Activated naive CD8-positive, alpha-beta T cell treated with anti-CD3 and anti-CD28 coated beads for 36 hours (primary cell): ENCODE results near the gene BTRC. TPM values are rescaled to one million over a fixed set of nuclear protein-coding genes. Genes with fewer than 3 reads are reported as not detected.

Experiments
- DNase-seq: peaks from one replicate; pipeline ENCODE4 v3.0.0; 2021
- H3K27ac Mint-ChIP-seq: one replicate; pipeline ENCODE4 v1.8.0; 2022; ENCODE audit warnings: mild to moderate bottlenecking, moderate library complexity, mixed read lengths
- H3K27me3 Mint-ChIP-seq: one replicate; pipeline ENCODE4 v1.8.0; 2022; ENCODE audit warnings: mild to moderate bottlenecking, mixed read lengths
- H3K36me3 Mint-ChIP-seq: one replicate; pipeline ENCODE4 v1.8.0; 2021; ENCODE audit warnings: mild to moderate bottlenecking, mixed read lengths
- H3K4me1 Mint-ChIP-seq: one replicate; pipeline ENCODE4 v1.8.0; 2021; ENCODE audit warnings: mixed read lengths
- H3K4me3 Mint-ChIP-seq: one replicate; pipeline ENCODE4 v1.8.0; 2022; ENCODE audit warnings: mild to moderate bottlenecking, moderate library complexity, mixed read lengths
- H3K9me3 Mint-ChIP-seq: one replicate; pipeline ENCODE4 v1.8.0; 2022; ENCODE audit warnings: mixed read lengths
- total RNA-seq, 2 experiments: library from RNA; stranded (reverse); gene quantifications; one replicate each; pipeline ENCODE4 v1.2.3, GENCODE V29; 2021

The BTRC gene
- total RNA-seq, 2 experiments from 2014 or later, result 14.0 to 14.3 TPM

DNA sequence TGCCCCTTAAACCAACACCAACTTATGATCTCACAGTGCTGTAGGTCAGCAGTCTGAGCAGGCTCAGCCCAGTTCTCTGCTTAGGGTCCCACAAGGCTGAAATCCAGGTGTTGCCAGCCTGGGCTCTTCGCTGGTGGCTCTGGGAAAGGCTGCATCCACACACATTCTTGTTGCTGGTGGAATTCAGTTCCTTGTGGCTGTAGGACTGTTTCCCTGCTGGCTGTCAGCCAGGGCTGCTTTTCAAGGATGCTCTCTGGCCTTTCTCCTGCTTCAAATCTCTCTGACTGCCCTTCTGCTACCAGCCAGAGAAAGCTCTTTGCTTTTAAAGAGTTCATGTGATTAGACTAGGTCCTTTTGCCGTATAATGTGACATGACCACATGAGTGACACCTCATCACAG lies 218.8 kb downstream of the BTRC start:
- DNase-seq, result no peak
- H3K9me3 Mint-ChIP-seq, result no peaks in the 10 kb centered on the region

DNA sequence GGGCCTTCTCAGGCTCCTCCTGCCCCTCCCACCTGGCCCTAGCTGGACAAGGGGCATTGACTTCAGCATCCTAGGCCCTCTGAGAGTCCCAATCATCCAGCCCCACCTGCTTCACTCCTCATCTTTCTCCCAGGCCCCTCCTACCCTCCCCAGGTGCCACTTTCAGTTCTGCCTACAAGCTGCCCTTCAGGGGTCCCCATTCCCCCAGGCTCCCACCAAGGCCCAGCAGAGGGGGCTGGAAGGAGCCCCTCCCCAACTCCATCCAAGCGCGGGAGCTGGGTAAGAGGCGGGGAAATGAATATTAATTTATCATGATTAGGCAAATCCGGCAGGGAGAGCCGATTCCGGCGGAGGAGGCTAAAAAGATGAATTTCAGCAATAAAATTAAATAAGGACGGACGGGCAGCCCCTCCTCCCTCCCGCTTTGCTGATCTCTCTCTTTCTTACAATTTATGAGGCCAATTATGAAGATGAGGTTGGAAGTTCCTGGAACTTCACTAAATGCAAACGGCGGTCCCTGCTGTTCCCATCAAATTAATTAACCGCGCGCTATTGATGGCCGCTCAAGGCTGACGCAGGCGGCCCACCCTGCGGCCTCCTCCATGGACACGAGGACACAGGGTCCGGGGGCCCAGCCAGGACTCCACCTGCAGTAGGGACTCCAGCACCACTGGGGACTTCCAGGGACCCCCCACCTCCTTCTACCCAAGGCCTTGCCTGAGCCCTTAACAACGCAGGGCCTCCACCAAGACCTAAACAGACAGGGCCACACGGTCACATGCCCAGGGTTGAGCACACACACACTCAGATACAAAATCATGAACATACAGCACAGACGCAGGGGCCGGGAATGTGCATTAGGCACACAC lies 220.2 kb downstream of the BTRC start:
- Mint-ChIP-seq H3K36me3 (peaks cover 2% of the 10 kb centered on the region), H3K4me3 (no peak overlapping the region), H3K27me3 (peaks cover 15% of the 10 kb centered on the region), H3K9me3 (no peaks in the 10 kb centered on the region), H3K27ac (peak overlapping the region; percentile 42), H3K4me1 (peaks cover 3% of the 10 kb centered on the region)
- DNase-seq, result no peak

More for the DNA sequence above, 218.8 kb downstream of the BTRC start:
- Mint-ChIP-seq H3K4me1 (peaks cover 5% of the 10 kb centered on the region), H3K27ac (no peak overlapping the region), H3K36me3 (peaks cover 2% of the 10 kb centered on the region), H3K4me3 (no peak overlapping the region), H3K27me3 (peaks cover 29% of the 10 kb centered on the region)

DNA sequence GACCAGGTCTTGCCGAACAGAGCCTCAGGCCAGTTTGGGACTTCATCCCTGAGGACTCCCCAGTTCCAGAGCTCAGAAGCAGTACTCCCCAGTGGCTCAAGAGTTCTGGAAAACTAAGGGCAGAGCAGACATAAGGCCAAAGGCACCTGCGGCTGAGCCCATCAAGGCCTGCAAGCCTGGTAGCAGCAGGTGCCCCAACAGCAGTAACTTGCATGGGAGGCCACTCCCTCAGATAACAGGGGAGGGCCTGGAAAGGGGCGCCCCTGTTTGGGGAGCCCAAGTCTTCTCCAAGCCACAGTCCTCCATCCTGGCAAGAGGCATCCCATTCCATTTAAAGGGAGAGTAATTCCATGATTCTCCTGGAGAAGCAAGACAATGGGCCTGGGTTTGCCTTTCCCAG lies 221.1 kb downstream of the BTRC start:
- peaks cover 2% of the 10 kb centered on the region for H3K36me3 Mint-ChIP-seq
- no peak for DNase-seq
- no peaks in the 10 kb centered on the region for H3K9me3 Mint-ChIP-seq
- peaks cover 6% of the 10 kb centered on the region for H3K27me3 Mint-ChIP-seq
- H3K4me3 Mint-ChIP-seq, result no peak overlapping the region
- no peak overlapping the region for H3K27ac Mint-ChIP-seq
- no peaks in the 10 kb centered on the region for H3K4me1 Mint-ChIP-seq

DNA sequence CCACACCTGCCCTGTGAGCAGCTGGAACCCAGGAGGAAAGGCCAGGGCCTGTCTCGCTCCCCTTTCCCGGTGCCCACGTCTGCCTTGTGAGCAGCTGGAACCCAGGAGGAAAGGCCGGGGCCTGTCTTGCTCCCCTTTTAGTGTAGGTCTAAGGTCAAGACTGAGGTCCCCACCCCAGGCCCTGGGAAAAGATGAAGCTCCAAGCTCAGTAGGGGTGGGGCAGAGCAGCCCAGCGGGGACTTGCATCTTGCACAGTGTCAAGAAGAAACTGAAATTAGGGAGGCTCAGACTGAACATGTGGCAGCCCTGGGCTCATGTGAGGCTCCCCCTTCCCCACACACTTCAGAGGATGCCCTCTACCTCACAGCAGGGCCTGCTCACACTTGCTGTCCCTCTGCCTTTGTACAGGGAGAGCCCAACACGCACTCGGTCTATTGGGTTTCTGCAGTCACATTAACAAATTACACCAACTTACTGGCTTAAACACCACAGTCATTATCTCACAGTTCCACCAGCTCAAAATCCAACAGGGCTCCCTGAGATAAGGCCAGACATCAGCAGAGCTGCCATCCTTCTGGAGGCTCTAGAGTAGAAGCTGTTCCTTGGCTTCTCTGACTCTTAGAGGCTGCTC lies 221.7 kb downstream of the BTRC start:
- Mint-ChIP-seq H3K27ac (no peak overlapping the region), H3K4me3 (no peak overlapping the region), H3K36me3 (peaks cover 2% of the 10 kb centered on the region), H3K4me1 (no peaks in the 10 kb centered on the region), H3K9me3 (no peaks in the 10 kb centered on the region), H3K27me3 (peaks cover 5% of the 10 kb centered on the region)
- DNase-seq, result no peak

DNA sequence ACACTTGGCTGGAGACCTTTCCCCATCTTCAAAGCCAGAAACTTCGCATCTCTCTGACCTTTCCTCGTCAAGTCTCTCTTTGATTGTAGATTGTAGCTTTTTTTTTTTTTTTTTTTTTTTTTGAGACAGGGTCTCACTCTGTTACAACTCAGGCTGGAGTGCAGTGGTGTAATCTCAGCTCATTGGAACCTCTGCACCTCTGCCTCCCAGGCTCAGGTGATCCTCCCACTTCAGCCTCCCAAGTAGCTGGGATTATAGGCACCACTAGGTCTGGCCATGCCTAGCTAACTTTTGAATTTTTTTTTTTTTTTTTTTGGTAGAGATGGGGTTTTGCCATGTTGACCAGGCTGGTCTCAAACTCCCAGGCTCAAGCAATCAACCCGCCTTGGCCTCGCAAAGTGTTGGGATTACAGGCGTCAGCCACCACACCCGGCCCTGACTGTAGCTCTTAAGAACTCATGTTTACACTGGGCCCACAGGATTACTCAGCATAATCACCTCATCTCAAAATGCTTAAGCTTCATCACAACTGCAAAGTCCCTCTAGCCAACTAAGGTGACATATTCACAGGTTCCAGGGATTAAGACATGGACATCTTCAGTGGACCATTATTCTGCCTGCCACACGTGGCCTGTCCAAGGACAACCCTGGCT lies 222.4 kb downstream of the BTRC start:
- no peak for DNase-seq
- no peak overlapping the region for H3K27ac Mint-ChIP-seq
- no peaks in the 10 kb centered on the region for H3K4me1 Mint-ChIP-seq
- no peak overlapping the region for H3K4me3 Mint-ChIP-seq
- no peaks in the 10 kb centered on the region for H3K9me3 Mint-ChIP-seq
- peaks cover 2% of the 10 kb centered on the region for H3K36me3 Mint-ChIP-seq
- no peaks in the 10 kb centered on the region for H3K27me3 Mint-ChIP-seq

DNA sequence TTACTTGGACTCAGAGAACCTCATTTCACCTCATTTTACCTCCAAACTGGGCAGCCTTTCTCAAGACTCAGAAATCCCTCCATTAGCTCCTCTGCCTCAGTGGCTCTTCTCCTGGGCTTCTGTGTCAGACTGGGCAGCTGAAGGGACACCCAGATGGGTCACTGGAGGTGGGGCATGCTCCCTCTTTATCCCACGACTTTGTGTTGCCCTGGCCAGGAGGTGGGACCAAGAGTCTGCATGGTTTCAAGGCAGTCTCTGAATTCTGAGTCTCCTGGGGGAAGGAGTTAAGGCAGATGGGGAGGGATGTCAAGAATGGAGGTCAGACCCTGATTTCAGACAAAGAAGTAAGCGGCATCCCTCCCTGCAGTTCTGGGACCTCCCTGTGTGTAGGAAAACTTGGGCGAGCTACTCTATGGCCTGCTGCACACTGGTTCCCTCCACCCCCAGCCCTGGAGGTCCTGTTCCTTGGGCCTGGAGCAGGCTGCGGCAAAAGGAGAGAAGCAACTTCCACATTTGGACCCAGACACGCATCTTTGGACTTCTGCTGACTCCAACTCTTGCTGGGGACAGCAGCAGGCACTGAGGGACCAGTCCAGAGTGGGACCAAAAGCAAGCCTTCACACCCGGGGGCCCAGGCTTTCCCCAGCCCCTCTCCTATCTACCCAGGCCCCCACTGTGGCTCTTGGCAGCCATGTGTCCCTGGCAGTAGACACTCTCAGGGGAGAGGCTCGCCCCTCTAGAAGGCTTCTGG lies 223.3 kb downstream of the BTRC start:
- no peaks in the 10 kb centered on the region for H3K9me3 Mint-ChIP-seq
- no peaks in the 10 kb centered on the region for H3K27me3 Mint-ChIP-seq
- no peak for DNase-seq
- H3K4me1 Mint-ChIP-seq, result no peaks in the 10 kb centered on the region
- H3K4me3 Mint-ChIP-seq, result no peak overlapping the region
- H3K36me3 Mint-ChIP-seq, result peaks cover 2% of the 10 kb centered on the region
- no peak overlapping the region for H3K27ac Mint-ChIP-seq

DNA sequence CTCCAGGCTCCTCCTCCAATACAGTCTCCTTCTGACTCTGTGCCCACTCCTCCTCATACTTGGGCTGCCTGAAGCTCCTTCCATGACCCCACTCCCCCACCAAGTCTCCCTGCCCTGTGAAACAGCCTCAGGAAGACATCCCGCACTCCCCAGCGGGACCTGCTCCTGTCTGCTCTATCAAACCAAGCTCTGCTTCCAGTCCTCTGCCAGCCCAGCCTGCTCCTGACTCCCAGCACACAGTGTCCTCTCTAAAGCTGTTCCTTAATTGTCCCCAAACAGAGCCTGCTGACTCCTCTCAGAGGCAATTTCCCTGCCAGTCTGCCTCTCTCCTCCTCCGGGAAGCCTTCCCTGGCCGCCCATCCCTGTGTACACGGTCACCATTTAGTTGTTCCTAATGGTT lies 224.2 kb downstream of the BTRC start:
- Mint-ChIP-seq H3K4me1 (no peaks in the 10 kb centered on the region), H3K9me3 (no peaks in the 10 kb centered on the region), H3K27me3 (no peaks in the 10 kb centered on the region), H3K27ac (peak overlapping the region; percentile 74), H3K36me3 (peaks cover 2% of the 10 kb centered on the region), H3K4me3 (no peak overlapping the region)
- DNase-seq, result no peak

DNA sequence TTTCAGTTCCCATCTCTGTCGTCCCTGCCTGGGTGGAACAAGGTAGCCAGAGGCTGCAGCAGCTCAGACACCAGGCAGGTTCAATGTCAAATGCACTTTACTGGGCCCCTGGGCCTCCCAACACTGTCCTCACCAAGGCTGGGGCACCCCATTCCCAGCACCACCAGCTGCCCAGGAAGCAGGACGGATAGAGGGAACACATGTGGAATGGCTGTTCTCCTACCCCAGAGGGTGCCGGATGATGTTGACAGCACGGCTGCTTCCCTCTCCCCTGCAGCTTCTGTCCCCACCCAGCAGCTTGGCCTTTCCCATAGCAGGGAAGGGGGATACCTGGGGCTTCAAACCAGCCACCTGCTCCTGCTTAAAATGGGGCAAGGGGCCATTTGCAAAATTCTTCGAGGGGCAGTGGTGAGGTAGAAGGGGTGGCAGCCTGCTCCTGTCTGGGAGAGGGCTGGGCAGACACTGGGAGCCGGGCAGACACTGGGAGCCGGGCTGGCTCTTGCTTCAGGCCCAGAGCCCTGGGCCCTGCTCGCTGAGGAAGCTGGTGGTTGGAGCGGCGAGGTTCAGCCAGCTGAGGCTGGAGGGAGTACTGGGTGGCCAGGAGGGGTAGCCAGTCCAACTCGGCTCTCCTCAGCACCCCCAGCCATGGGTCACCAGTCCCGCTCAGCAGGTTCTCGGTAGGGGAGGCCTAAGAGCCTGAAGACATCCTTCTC lies 225.0 kb downstream of the BTRC start:
- Mint-ChIP-seq H3K4me1 (no peaks in the 10 kb centered on the region), H3K27me3 (no peaks in the 10 kb centered on the region), H3K9me3 (no peaks in the 10 kb centered on the region), H3K36me3 (peaks cover 2% of the 10 kb centered on the region), H3K27ac (no peak overlapping the region), H3K4me3 (no peak overlapping the region)
- no peak for DNase-seq

DNA sequence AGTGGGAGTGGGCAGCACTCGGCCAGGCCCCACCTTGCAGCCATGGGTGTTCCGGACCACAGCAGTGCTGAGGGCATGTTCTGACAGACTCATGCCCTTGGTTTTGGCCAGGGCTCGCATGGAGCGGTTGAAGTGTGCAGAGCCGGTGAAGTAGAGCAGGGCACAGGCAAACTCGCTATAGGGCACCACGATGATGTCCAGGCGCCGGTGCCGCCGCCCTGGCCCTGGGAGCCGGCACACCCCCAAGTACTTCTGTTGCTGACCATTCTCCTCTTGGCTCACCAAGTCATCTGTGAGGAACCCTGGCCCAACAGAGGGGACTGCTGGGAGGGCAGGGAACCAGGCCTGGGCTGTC lies 225.5 kb downstream of the BTRC start:
- Mint-ChIP-seq H3K27me3 (no peaks in the 10 kb centered on the region), H3K36me3 (peaks cover 4% of the 10 kb centered on the region), H3K4me1 (peaks cover 3% of the 10 kb centered on the region), H3K4me3 (no peak overlapping the region), H3K9me3 (no peaks in the 10 kb centered on the region), H3K27ac (no peak overlapping the region)
- no peak for DNase-seq

DNA sequence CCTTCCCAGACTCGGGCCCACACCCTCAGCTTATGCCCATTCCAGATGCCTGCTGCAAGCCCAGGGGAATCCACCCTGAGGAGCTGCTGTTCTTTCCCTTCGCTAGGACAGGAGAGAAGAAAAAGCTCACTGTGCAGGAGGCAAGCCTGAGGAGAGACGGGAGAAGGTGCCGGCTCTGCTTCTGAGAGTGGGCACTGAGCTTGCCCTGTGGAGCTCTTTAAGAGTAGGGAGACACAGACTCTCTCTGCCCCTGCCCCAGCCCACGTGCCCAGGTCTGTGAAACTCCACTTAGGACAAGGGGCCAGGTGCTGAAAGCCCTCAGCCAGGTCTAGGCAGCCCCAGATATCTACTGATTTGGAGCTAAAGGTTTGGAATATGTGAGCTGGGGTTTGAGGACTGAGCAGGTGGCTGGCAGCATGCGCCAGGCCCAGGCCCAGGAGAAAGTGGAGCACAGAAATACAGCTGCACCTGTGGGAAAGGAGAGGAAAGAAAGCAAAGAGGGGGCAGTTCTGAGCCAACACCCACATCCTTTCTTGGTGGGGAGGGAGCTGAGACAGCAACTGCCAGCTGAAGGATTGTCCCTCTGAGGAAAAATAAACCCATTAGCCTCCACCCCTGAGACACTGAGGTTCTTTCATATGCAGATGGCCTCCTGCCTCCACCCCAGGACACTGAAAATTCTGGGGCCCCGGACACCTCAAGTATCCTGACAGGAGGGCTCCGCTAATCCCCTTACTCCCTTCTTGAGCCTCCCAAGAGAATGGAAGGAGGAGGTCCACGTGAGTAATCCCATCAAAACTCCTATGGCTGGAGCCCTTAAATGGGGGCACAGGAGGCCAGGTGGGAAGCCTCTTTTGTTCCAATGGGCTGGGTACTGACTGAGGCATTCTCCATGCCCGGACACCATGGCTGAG lies 226.8 kb downstream of the BTRC start:
- no peak overlapping the region for H3K27ac Mint-ChIP-seq
- DNase-seq, result no peak
- peaks cover 9% of the 10 kb centered on the region for H3K36me3 Mint-ChIP-seq
- H3K4me1 Mint-ChIP-seq, result peaks cover 7% of the 10 kb centered on the region
- no peaks in the 10 kb centered on the region for H3K27me3 Mint-ChIP-seq
- no peaks in the 10 kb centered on the region for H3K9me3 Mint-ChIP-seq
- H3K4me3 Mint-ChIP-seq, result no peak overlapping the region

DNA sequence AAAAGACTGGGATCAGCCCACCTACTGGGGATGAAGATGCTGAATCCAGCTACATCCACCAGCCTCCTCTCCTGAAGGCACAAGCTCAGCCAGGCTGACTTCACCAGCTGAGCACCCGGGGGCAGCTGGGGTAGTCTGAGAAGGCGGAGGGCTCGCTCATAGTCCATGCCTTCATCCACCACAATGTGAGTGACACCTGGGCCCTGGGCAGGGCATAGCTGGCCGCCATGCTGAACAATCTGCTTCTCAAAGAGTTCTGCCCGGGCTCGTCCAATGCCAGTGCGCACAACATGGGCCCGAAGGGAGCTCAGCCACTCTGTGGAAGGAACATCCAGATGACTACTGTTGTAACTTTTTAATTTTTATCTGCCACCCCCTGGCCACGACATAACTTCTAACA lies 231.9 kb downstream of the BTRC start:
- Mint-ChIP-seq H3K4me3 (no peak overlapping the region), H3K36me3 (peaks cover 9% of the 10 kb centered on the region), H3K4me1 (peaks cover 19% of the 10 kb centered on the region), H3K9me3 (no peaks in the 10 kb centered on the region), H3K27ac (no peak overlapping the region), H3K27me3 (no peaks in the 10 kb centered on the region)
- no peak for DNase-seq

DNA sequence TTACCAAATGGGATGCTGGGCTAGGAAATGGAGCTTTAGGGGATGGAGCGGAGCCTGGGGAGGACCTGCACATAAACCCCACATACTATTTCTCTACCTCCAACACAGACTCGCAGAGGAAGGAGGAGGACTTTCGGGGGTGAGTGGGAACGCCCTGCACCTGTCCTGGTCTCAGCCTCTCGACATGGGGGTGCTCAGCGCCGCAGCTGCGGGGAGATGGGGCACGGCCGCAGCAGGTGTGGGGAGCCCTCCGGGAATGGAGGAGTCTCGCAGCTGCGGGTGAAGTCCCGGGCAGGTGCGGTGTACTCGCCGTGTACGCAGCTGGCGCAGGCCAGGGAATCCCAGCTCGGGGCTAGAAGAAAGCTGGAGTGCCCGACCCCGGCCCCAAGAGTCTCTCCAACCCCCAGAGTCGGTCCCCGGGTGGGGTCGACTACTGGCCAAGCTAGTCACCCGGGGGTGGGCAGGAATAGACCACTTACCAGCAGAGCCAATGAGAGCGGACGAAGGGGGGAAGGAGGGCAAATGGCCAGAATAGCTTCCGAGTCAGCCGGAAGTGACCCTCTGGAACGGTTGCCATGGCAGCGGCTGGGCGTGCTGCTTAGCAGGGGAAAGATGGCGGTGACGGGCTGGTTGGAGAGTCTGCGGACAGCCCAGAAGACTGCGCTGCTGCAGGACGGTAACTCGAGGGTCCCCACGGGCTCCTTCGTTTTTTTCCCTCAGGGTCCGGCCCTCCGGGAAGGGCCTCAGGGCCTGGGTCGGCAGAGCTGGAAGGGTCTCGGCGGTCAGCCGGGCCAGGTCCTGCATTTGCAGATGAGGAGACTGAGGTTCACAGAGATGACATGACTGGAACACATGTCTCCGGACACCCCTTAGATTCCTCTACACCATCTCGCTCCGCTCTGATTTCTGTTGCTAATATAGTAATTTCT lies 234.0 kb downstream of the BTRC start, which contains the start of the genes DPCD and POLL:
TSS of gene DPCD (plus strand) at position 597 of the 929 bp plus-strand sequence. CDS start at position 613, 16 bp downstream.
TSS of gene POLL (minus strand) at position 533 of the 929 bp plus-strand sequence. CDS start 897 bp downstream, outside the sequence.
- Mint-ChIP-seq H3K4me1 (peaks cover 19% of the 10 kb centered on the region), H3K36me3 (peaks cover 9% of the 10 kb centered on the region), H3K27me3 (no peaks in the 10 kb centered on the region)

DNA sequence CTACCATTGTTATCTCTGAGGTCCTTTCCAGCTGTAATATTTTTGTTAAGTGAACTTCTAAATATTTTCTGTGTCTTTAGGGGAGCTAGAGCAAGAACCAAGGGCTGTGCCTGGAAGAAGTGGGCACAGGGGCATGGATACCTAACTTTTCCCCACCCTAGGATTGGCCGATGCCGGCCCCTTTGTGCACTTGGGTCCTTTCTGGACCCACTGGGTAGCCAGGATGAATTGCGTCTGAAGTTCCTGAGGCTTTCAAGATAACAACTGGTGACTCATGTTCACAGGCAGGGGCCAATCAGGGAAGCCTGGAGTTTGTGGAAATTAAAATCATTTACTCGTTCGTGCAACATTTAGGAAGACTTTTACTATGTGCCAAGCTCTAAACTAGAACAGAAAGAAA lies 234.9 kb downstream of the BTRC start:
- no peak for DNase-seq
- H3K27ac Mint-ChIP-seq, result peak overlapping the region; percentile 79
- peaks cover 19% of the 10 kb centered on the region for H3K4me1 Mint-ChIP-seq
- H3K27me3 Mint-ChIP-seq, result no peaks in the 10 kb centered on the region
- H3K4me3 Mint-ChIP-seq, result peak overlapping the region; percentile 94
- peaks cover 9% of the 10 kb centered on the region for H3K36me3 Mint-ChIP-seq
- no peaks in the 10 kb centered on the region for H3K9me3 Mint-ChIP-seq

More for the DNA sequence above, 234.0 kb downstream of the BTRC start, which contains the start of the genes DPCD and POLL:
- no peaks in the 10 kb centered on the region for H3K9me3 Mint-ChIP-seq
- peak within 1 kb of the TSS; percentile 94 for H3K4me3 Mint-ChIP-seq
- peak within 1 kb of the TSS; percentile 79 for H3K27ac Mint-ChIP-seq
- DNase-seq, result peak; percentile 92
